SKM-1 treated with dmso at 0.1 percent for 144 hours (cell line): ENCODE results near the gene DAO.
A peak's percentile ranks its signal among the peaks of the same experiment; 100 is the strongest.
"Not testable (repeated sequence)": the region's sequence is repeated elsewhere in the genome, so short reads cannot be mapped to it uniquely, and the experiment has no call there.

ENCODE experiments used
- DNase-seq: peaks from one replicate; lab custom pipeline; 2025; ENCODE audit not compliant: unreplicated experiment; lab: John Stamatoyannopoulos, UW

Gene DAO

DNA sequence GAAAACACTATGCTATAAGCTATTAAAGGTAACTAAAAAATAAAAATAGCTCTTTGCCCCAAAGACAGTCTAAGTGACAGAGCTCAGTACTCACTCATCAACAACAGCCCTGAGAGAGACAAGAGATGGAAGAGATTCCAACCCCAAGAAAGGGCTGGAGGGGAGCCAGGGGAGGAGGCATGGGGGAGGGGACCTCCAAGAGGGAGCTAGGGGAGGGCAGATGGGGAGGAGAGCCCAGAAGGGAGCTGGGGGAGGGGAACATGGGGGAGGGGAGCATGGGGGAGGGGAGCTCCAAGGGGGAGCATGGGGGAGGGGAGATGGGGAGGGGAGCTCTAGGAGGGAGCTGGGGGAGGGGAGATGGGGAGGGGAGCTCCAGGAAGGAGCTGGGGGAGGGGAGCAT, 30.2 kb upstream of the DAO start:
- no peak for DNase-seq

DNA sequence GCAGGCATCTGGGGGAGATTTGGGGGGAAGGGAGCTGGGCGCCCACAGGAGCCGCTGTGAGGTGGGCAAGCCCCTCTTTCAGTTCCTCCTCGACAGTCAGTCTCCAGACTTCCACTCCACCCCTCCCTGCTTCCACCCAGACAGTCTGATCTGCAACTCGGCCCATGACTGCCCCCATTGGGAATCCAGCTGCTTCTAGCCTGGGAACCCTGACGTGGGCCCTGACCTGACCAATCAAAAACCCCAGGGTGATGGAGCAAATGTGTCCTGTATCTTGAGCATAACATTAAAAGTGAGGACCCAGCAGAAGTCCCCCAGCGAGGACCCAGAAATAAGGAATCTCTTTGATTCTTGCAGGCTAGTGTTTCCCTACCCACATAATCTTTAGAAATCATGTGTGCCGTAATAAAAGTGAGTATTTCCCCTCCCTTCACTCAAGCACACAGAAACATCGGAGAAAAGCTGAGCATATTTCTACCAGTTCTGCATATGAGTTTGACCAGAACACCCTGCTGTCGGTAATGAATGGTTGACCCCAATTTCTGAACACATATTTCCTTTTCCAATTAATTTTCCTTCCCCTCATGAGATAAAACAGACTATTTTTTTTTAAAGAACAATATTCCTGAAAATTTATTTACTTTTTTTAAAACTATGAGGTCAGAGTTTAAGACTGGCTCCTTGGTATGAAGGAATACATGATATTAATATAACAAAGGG, 28.9 kb upstream of the DAO start:
- no peak for DNase-seq

DNA sequence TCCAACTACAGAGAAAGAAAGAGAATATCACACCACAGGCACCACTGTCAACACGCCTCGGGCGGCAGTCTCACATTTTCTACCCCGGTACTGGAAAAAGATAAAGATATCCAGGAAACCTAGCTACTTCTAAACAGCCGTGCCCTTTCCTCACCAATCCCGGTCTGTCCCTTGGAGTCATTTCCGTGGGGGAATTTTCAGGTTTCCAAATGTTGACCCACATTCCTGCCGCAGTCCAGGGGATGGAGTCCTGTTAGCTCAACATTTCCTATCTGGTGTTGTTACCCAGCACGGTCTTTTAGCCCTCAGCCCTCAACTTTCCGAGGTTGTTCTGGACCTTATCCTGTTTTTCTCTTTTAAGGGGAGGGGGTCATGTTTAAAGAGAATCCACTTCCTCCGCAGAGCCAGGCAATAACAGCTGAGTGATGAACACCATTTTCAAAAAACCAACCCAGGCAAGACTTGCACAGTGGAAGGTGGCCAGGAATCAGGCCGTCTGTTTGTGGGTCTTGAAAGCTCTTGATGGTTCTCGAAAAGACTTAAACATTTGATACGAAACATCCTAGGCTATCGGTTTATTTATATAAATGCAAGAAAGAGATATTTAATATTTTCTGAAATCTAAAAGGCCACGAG, 27.1 kb upstream of the DAO start:
- no peak for DNase-seq

DNA sequence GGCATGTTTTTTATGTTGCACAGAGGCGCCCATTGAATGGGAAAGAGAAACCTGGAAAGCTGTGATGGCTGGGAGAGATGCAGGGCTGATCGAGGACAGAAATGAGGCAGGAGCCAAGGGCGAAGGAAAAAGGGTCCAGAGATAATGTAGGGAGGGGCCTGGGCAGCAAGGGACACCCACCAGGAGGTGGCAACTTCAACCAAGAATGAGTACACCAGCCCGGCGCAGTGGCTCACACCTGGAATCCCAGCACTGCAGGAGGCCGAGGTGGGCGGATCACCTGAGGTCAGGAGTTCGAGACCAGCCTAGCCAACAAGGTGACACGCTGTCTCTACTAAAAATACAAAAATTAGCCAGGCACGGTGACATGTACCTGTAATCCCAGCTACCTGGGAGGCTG, 26.5 kb upstream of the DAO start:
- DNase-seq, result no peak

DNA sequence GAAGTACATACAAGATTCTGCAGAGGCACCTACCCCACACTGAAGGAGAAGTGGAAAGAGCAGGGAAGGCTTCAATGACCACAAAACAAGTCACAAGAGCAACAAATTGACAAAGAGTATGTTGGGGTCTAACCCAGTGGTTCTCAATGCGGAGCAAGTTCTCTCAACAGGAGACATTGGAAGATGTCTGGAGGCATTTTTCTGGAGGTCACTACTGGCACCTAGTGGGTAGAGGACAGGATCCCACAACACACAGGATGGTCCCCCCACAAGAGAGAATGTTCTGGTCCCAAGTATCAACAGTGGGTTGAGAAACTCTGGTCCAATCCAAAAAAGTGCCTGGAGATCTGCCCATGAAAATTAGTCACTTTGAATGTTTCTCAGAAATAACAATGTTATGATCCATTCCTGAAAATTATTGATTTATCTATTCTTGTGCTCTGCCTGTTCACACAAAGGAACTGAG, 25.9 kb upstream of the DAO start:
- DNase-seq, result no peak

DNA sequence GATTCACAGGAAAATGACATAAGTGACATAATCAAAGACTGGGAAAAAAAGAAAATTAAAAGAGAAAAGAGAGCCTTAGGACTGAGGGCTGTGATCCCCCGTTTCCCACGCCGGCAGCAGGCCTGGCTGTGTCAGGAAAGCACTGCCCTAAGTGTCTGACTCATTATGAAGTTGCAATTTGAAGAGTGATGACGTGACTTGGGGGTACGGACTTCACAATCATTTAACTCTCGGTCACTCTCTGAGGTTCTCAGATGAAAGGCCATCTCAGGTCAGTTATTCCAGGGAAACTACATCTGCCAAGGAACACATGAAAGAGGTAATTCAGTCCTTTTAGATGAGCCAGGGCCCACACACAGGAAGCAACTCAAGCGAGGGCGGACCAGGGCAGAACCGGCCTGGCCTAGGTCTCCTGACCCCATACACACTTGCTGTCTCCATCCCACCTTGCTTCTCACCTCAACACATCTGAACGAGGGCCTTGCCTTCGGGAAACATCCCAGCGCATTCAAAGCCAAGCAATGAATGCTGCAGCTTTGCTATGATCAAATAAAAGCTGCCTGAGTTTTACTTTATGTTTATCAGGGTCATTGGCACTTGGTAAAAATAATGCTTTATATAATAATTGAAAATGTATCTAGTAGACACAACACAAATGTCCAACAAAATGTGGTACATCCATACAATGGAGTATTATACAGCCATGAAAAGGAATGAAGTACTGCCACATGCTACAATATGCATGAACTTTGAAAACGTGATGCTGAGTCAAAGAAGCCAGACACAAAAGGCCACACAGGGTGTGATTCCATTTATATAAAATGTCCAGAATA, 25.2 kb upstream of the DAO start:
- DNase-seq, result no peak

DNA sequence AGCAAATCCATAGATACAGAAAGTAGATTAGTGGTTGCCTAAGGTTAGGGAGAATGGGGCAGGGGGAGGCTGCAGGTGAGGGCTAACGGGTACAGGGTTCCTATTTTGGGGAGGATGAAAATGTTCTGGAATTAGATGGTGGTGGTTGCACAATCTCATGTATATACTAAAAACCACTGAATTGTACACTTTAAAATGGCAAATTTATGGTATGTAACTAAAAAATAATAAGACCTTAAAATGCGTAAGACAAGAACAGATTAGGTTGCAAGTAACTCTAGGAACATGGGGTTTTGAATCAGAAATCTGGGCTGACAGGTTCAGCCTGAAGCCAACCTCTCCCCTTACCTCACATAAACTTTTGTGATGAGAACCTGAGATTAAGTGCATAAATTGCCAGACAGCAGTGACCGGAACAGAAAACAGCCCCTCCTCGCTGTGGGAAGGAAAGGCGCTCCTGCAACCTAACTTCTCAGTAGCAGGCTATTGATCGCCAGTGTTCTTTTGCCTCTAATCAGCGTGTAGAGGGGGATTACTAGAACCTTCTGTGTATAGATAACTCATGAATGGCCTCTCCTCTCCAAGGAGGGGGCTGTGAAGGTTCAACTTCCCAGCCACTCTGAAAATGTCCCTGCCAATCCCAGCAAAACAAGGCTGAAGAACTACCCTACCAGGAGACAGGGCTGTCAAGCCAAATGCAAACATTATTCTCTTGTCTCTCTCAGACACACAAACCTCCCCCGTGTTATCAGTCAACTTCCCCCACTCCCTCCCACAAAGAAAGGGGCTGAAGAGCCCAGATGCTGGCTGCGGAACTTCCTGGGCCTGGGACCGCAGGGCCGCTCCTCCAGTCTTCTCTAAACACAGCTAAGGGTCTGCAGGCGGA, 24.4 kb upstream of the DAO start:
- DNase-seq, result peak; percentile 26

DNA sequence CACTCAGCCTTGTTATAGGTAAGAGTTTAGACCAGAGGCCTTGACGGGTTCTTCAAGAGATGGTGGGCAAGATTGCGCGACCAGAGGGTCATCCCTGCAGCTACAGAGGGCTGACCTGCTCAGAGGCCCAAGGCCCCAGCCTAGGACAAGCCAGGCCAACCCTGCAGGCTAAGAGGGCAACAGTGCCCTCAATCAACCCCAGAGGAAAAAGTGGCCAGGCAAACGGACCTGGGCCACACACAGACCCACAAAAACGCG, 23.8 kb upstream of the DAO start:
- DNase-seq, result no peak

DNA sequence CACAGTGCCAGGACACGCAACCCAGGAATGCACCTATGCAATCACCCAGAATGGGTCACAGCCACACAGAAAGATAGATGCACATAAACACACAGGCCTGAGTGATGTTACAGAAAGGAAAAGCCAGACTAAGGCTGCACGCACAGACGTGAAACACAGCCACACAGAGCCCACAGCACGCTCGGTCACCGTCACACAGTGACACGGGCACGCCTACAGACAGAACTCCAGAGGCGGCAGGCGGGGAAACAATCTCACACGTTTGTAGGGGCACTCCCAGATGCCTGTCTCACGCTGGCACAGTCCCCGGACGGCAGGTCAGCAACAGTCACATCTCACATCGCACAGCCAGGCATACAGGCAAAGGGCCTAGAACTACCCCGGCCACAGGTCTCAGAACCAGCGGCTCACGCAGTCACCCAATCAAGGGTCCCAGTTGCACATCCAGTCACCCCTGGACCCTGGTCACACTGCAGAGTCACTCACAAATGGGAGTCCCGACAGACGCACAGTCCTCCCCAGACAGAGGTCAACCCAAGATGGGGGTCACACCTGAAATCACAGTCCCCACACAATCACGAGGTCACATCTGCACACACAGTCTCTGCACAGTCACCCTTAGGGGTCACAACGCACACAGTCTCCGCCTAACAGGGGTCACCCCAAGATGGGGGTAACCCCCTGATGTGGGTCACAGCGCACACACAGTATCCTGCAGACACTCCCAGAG, 23.3 kb upstream of the DAO start:
- DNase-seq, result no peak

DNA sequence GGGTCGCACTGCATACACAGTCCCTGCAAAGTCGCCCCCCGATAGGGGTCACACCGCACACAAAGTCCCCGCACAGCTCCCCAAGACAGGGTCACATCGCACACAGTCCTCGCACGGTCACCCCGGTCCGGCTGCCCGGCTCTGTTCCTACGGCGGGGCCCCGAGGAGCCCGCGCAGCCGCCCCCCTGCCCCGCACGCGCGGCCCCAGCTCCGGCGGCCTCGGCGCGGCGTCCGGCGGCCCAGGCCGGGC, 22.8 kb upstream of the DAO start:
- no peak for DNase-seq

DNA sequence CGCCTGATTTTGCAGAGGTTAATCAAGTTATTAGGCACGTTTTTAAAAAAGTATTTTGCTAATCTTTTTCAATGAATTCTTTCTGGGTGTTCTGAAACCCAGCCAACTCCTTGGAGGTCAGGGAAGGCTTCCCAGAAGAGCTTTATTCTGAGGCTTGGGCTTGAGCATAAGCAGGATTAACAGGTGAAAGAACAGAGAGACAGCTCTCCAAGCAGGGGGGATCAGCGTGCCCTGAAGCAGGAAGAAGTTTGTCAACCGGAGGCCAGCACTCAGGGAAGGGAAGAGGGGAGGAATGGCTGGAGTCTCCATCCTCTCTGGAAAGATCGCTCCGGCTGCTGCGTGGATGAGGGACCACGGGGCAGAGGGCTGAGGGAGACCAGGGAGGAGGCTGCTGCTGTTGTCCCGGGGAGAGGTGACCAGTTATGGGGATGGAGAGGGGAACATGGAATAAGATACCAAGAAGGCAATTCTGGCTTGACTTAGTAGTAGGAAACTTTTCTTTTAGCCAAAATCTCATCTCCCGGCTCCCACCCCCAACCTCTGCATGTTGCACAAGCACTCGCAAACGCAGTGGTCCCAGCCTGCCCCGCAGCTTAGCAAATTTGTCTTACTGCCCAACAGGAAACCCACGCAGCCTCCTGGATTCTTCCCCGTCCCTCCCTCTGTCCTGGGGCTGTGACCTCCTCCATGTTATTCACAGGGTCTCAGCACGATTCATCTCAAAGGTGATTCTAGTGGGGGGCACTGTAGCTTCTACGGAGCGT, 21.4 kb upstream of the DAO start:
- DNase-seq, result no peak

DNA sequence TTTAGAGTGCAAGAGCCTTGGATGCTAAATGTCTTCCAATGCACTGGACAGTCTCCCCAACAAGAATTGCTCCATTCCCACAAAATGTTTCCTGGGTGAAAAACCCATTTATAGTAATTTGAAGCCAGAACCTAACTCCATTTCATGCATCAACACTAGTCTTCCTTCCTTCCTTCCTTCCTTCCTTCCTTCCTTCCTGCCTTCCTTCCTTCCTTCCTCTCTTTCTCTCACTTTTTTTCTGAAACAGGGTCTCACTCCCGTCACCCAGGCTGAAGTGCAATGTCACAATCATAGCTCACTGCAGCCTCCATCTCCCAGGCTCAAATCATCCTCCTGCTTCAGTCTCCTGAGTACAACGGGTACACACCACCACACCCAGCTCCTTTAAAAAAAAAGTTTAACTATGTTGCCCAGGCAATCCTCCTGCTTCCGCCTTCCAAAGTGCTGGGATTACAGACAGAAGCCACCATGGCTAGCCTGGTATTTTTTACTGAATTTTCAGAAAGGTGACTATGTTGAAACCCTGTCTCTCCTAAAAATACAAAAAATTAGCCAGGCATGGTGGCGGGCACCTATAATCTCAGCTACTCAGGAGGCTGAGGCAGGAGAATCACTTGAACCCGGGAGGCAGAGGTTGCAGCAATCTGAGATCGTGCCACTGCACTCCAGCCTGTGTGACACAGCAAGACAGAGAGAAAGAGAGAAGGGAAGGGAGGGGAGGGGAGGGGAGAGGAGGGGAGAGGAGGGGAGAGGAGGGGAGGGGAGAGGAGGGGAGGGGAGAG, 20.6 kb upstream of the DAO start:
- not testable (repeated sequence) for DNase-seq

DNA sequence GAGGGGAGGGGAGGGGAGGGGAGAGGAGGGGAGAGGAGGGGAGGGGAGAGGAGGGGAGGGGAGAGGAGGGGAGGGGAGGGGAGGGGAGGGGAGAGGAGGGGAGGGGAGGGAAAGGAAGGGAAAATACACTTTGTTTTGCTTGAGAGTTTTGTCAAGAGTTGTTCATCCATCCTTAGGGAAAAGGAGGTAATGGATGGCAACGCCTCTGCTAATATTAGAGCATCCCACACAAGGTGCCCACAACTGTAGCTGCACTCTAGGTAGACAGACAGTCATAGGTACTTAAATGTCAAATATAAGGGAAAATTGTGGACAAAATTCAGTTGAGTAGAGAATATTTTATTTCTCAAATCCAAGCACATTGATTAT, 20.0 kb upstream of the DAO start:
- DNase-seq, result no peak

DNA sequence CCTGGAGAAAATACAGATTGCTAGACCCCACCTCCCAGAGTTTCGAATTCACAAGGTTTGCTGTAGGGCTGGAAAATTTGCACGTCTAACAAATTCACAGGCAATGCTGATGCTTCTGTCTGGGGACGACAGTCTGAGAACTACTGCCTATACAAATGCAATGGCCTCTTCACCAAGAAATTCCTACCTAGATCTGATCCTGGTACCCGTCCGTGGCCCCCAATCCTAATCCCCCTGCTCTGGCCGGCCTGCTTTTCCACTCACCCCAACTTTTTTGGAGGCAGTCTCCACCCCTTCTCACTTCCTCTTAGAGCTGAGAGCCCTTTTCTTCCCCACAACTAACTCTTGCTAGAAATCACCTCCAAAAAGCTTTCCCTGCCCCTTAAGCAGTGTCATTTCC, 19.4 kb upstream of the DAO start:
- DNase-seq, result no peak

DNA sequence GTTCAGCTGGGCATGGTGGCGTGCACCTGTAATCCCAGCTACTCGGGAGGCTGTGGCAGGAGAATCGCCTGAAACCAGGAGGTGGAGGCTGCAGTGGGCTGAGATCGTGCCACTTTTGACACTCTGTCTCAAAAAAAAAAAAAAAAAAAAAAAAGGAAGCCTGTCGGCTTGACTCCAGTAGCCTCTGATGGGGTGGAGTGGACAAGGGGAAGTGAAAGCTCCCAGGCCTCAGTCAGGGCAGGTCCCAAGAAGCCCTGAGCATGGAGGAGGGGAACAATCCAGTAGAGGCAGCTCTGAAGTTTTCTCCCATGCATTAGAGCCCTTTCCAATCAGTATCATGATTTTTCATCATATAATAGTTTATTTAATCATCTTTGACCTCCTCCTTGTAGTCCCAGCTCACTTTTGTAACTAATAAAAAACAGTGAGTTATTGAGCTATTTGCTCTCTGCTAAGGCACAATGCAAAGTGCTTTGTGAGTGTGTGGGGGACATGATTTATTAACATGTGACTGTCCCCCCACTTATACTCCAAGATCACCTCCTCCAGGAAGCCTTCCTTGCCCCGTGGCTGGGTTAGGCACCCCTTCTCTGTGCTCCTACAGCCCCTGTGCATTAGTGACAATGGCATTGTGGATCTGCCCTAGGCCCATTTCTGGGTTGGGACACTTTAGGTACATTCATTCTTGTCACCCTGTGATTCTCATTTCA, 17.9 kb upstream of the DAO start:
- DNase-seq, result peak; percentile 64

DNA sequence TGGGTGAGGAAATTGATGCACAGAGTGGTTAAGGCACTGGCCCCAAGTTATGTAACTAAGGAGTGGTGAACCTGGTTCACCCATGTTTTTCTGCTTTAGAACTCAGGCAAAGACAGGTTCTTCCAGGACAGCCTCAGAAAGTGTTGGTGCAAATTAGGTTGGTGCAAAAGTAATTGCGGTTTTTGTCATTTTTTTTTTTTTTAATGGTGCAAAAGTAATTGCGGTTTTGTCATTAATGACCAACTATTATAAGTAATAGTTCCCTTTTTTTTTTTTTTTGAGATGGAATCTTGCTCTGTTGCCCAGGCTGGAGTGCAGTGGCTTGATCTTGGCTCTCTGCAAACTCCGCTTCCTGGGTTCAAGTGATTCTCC, 17.3 kb upstream of the DAO start:
- no peak for DNase-seq

DNA sequence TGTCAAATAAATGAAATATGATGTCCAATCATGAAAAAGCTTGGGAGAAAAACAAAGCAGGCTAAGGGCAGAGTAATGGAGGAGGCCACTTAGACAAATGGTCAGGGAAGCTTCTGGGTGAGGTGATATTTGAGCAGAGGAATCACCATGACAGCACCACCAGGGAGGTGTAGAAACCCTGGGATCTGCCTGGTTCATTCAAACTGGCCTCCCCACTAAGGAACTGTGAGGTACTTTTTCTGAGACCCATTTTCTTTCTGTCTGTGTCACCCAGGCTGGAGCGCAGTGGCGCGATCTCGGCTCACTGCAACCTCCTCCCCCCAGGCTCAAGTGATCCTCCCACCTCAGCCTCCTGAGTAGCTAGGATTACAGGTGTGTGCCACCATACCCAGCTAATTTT, 14.7 kb upstream of the DAO start:
- no peak for DNase-seq

DNA sequence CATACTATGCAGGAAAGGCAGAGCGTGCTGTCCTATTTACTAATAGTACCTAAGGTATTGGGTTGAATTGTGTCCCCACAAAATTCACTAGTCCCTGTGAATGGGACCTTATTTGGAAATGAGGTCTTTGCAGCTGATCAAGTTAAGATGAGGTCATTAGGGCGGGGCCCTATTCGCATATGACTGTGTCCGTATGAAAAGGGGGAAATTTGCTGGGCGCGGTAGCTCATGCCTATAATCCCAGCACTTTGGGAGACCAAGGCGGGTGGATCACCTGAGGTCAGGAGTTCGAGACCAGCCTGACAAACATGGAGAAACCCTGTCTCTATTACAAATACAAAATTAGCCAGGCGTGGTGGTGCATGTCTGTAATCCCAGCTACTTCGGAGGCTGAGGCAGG, 13.8 kb upstream of the DAO start:
- DNase-seq, result not testable (repeated sequence)

DNA sequence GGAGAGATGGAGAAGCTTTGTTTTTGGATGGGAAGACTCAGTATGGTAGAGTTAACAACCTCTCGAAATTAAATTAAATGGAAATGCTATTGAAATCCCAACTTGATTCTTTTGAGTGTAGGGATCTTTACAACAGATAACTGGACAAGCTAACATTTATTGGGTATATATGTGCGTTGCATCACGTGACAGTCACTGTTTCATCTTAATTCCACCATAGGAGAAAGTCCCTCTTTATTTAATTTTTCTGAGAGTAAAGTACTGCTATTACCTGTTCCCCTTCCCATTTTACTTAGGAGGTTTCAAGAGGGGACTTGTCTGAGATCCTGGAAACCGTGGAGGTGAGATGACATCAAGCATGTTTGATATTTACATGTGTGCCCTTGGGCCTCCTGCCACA, 11.1 kb upstream of the DAO start:
- no peak for DNase-seq
